ENCODE measurements around the gene SETD4.

DNA sequence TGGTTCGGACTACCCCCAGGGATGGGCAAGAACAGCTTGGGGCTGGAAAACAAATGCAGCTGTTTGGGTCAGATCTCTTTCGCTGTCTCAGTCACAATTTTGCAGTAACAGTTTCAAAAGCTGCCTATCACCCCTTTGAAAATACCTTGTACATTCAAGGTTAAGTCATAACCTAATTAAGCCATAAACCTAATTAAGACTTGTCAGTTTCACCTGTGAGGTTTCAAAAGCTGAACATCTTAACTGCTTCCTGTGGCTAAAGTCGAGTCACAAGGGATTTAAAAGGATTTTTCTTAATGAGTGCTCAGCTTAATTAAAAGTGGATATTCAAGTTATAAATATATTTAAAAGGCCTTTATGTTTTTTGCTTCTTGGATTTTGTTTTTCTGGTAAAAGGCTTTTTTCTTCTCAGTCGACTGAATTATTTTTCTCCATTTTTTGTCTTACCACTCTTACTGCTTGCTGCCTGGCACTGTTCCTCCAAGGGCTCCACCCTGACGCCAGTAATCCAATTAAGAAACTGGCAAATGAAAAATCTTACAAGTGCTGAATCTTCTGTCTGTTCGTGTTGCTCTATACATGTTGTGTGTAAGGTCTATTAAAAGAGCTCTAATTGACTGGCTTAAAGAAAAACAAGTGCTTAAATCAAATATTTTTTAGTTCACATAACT, 40.8 kb upstream of the SETD4 start:
- TF ChIP-seq, protein P1, sequence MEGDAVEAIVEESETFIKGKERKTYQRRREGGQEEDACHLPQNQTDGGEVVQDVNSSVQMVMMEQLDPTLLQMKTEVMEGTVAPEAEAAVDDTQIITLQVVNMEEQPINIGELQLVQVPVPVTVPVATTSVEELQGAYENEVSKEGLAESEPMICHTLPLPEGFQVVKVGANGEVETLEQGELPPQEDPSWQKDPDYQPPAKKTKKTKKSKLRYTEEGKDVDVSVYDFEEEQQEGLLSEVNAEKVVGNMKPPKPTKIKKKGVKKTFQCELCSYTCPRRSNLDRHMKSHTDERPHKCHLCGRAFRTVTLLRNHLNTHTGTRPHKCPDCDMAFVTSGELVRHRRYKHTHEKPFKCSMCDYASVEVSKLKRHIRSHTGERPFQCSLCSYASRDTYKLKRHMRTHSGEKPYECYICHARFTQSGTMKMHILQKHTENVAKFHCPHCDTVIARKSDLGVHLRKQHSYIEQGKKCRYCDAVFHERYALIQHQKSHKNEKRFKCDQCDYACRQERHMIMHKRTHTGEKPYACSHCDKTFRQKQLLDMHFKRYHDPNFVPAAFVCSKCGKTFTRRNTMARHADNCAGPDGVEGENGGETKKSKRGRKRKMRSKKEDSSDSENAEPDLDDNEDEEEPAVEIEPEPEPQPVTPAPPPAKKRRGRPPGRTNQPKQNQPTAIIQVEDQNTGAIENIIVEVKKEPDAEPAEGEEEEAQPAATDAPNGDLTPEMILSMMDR (IDR thresholded peaks at IDR 0.05; ENCODE audit: borderline replicate concordance, extremely low read depth, low read length, poor library complexity, severe bottlenecking), result no peak
- no peak for TF ChIP-seq EZH2 (IDR thresholded peaks at IDR 0.05; ENCODE audit: borderline replicate concordance, low read depth, low read length, severe bottlenecking)

Data from DND-41 (cell line).